ENCODE results near the gene TMC3.

The TMC3 gene

DNA sequence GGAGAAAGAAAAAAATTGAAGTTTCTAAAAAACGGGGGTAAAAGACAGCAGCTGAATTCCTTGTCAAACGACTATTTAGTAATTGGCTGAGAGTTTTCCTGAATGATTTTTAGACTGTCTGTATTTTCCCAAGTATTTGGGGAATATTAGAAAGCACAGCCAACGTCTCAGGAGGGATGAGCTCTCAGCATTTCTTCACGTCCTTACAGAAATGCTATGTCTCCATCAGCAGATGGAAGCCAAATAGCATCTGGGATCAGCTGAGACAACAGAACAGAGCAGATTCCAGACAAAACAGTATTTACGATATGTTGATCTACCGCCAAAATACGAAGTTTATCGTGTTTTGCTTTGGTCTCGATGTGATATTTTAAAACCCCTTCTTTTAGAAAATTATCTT is 5.3 kb upstream of the TMC3 start:
- in situ Hi-C loops (cut with MboI; ENCODE audit: low pct_unique_long_range_greater_than_20kb, low sequenced_read_pairs, unreplicated experiment), result no loop called here
- no peak for TF ChIP-seq CTCF (IDR thresholded peaks at IDR 0.05; ENCODE audit: extremely low read depth, insufficient read depth, missing control alignments)
- DNase-seq (ENCODE audit: low spot score), result no peak

- DNase-seq (ENCODE audit: low spot score), result no peak
- no peak for TF ChIP-seq CTCF (IDR thresholded peaks at IDR 0.05; ENCODE audit: extremely low read depth, insufficient read depth, missing control alignments)
- in situ Hi-C loops (cut with MboI; ENCODE audit: low pct_unique_long_range_greater_than_20kb, low sequenced_read_pairs, unreplicated experiment), result no loop called here
Observed at GRCh38 chr15:81378443-81378842, 4.4 kb upstream of the TMC3 start.

DNA sequence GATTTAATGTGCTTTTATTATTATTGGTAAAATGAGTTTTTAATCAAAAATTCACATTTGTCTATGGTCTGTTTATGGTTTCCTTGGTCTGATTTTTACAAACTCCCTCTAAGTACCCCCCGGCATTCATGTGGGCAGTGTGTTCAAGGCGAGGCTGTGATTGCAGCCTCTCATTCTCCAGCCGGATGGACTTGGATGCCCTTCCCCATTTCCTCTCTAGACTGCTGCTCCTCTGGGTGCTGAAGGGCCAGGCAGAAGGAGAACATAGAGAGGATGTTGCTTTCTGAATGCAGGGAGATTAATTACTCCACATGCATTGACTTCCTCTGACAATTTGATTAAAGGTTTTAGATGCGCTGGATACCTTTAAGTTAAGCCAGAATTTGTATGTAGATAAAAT is 3.9 kb upstream of the TMC3 start:
- DNase-seq (ENCODE audit: low spot score), result no peak
- in situ Hi-C loops (cut with MboI; ENCODE audit: low pct_unique_long_range_greater_than_20kb, low sequenced_read_pairs, unreplicated experiment), result no loop called here
- TF ChIP-seq CTCF (IDR thresholded peaks at IDR 0.05; ENCODE audit: extremely low read depth, insufficient read depth, missing control alignments), result no peak

- in situ Hi-C loops (cut with MboI; ENCODE audit: low pct_unique_long_range_greater_than_20kb, low sequenced_read_pairs, unreplicated experiment), result no loop called here
- no peak for TF ChIP-seq CTCF (IDR thresholded peaks at IDR 0.05; ENCODE audit: extremely low read depth, insufficient read depth, missing control alignments)
Observed at GRCh38 chr15:81376231-81376630, 2.2 kb upstream of the TMC3 start.

DNA sequence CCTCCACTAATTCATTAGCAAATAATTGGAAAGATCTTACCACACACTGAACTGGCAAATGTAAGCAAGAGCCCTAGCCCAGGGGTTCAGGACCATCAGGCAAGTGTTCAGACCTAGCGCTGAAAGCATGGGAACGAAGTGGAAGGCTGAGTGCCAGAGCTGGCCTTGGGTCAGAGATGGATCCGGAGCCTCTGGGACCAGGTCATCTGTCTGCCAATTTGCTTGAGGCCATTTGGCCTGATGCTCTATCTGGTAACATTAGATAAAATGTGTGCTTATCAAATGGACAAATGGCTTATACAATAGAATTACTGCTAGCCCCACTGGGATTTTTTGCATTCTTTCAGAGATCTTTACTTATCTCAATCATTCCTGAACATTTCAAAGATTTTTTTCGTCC is 1.4 kb upstream of the TMC3 start:
- no peak for DNase-seq (ENCODE audit: low spot score)
- TF ChIP-seq CTCF (IDR thresholded peaks at IDR 0.05; ENCODE audit: extremely low read depth, insufficient read depth, missing control alignments), result no peak
- in situ Hi-C loops (cut with MboI; ENCODE audit: low pct_unique_long_range_greater_than_20kb, low sequenced_read_pairs, unreplicated experiment), result no loop called here

More at GRCh38 chr15:81376231-81376630, 2.2 kb upstream of the TMC3 start:
- DNase-seq (ENCODE audit: low spot score), result no peak

DNA sequence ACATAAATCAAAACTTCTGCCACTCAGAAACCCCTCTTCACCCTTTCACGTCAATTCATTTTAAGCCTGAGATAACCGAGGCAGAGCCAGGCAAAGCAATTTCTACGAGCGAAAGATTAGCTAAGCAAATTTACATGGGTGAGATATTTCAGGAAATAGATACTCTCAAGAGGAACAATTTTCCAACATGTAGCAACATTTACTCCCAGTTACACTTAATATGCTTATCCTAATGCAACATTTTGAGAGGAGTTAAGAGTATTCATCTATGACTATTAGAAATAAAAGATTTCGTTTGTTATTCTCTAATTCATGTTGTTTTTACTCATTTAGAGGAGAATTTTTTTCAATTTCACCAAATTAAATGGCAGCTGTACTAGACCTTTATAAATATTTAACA is 837 bp downstream of the TMC3 start:
- no peak for DNase-seq (ENCODE audit: low spot score)
- in situ Hi-C loops (cut with MboI; ENCODE audit: low pct_unique_long_range_greater_than_20kb, low sequenced_read_pairs, unreplicated experiment), result no loop called here

More for the DNA sequence above, 837 bp downstream of the TMC3 start:
- TF ChIP-seq CTCF (IDR thresholded peaks at IDR 0.05; ENCODE audit: extremely low read depth, insufficient read depth, missing control alignments), result no peak
